Stimulated activated CD4-positive, alpha-beta T cell treated with anti-CD3 and anti-CD28 coated beads, Interleukin-15, amount 100 ng/mL, for 48 hours (primary cell): ENCODE data around the gene VAV3.

Source experiments
- DNase-seq, 2 donors: peaks; one replicate each; pipeline ENCODE4 v3.0.0-alpha.2; 2020; ENCODE audit warnings: low read depth in 2 of 2

Gene VAV3

DNA sequence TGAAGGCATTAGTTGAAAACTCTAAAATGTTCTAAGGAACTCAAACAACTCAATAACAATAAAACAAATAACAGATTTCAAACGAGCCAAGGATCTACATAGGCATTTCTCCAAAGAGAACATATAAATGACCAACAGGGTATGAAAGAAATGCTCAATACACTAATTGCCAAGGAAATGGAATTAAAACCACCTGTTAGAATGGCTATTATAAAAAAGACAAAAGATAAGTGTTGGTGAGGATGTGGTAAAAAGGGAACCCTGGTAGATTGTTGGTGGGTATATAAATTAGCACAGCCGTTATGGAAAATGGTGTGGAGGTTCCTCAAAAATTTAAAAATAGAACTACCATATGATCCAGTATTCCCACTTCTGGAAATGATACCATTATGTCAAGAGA lies 9.1 kb upstream of the VAV3 start:
- DNase-seq, result no peak

DNA sequence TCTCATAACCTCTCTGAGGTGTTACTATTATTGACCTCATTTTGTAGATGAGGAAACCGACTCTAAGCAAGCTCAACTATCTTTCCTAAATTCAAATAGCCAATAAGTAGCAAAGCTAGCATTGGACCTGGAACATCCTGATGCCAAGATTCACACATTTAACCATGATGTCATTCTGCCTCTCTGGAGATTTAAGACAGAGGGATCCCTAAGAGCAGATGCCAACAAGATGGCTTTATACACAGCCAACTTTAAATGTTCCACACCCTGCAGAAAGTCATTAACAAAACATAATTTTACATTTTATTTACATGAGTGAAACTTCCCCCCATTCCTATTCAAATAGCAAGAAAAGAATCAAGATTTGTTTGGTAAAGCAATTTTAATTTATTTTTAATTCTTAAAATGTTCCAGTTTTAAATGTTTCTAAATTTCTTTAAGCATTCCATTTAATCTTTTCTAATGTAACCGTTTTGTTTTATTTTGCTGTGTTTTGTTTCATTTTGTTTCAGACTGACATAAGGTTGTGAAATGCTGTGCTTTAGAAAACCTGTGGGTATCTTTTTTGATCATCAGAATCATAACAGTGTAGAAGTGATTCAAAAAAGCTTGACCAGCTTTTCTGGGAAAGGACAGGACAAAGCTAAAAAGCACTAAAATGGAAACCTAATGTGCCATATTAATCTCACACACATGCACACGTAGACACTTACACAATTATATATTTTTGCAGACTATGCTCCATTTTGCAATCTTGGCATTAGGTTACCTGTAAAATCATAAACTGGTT lies 7.6 kb upstream of the VAV3 start:
- DNase-seq, result no peak

DNA sequence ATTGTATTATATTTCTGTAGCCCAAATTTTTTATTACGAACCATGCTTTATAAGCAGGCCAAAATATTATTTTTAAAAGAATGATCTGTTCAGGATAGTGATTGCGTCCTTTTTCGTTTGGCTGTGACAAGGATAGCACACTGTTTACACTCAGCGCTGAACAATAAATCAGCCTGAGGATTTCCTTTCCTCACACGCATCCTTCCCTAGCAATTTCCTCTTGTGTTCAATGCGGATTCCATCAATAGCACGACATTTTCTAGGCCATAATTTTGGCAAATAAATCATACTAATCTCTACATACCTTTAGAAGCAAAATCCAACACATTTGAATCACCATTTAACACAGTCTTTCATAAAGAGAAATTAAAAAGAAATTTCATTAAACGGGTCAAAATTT lies 1.6 kb upstream of the VAV3 start:
- DNase-seq, result no peak

DNA sequence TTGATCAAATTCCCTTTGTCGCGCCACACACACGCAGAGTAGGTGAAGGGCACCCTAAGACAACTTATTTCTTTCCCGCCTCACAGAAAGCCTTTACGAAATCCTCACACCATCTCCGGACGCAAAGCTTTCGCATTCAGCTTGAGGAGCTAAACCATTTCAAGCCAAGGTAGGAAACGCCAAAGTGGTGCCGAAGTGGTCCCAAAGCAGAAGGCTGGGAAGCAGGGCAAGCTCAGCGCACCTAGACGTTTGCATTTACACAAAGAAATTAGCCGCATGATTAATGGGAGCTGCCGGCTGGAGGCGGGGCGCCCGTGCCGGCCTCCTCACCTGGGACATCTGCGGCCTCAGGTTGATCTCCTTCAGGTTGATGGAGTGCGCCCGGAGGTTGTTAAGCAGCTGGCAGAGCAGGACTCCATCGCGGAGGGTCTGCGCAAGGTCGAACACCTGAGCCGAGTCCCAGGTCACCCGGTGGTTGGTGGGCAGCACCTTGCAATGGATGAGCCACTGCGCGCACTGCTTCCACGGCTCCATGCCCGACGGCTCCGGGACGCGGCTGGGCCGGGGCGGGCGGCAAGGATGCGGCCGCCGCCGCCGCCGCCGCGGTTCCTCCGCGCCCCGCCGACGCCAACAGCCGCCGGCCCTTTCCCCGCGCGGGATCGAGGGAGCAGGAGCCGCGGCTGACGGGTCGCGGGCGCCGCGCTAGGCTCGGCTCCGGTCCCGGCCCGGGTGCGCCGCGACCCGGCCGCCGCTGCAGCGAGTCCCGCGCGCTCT lies 457 bp downstream of the VAV3 start:
- peak; percentile 5 to 14 for DNase-seq

DNA sequence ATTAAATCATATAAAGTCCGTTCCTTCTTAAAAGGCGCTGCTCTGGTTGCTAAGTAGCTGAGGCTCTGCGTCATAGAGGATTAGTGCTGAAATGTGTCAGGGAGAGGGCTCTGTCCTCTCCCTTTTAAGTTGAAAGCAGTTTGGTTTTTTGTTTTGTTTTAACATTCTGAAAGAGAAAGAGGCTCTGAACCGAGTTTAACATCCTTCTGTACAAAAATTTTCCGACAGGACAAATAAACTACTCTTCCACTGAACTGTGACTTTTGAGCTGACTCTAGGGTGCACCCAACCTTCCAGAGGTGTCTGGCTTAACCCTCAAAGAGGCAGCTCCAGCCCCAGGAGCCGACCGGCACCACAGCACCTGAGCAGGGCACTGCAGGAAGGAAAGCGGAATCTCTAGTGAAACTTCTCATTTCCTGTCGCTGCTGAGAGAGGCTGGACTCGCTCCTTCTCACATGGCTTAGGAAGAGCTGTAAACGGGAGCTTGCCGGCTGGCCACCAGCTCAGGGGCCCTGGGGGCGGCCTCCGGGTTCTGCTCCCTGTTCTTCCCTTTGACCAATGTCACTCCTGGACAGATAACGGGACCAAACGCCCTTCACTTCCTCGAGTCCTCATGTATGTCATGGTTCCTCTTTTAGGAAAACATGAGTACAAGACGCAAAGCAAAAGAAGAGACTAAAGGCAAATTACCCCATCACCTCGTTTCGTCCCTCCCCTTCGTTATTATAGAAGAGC lies 1.2 kb downstream of the VAV3 start:
- DNase-seq, result peak; percentile 16 to 31

DNA sequence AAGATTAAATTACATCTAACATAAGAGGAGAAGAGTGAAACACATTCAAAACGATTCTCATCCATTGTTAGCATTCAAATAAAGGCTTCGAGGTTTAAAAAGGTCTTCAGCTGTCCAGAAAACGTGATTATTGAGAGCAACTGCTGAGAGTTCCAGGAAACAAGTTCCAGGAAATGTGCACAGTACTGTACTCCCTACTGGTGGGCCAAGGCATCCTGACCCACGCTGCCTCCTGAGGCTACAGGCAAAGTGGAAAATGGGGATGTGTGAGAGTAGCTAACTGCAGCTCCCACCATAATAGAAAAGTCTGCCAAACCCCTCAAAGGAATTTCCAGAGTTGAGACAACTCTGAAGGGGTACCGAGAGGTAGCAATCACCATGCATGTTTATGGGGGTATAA lies 2.0 kb downstream of the VAV3 start:
- no peak for DNase-seq

DNA sequence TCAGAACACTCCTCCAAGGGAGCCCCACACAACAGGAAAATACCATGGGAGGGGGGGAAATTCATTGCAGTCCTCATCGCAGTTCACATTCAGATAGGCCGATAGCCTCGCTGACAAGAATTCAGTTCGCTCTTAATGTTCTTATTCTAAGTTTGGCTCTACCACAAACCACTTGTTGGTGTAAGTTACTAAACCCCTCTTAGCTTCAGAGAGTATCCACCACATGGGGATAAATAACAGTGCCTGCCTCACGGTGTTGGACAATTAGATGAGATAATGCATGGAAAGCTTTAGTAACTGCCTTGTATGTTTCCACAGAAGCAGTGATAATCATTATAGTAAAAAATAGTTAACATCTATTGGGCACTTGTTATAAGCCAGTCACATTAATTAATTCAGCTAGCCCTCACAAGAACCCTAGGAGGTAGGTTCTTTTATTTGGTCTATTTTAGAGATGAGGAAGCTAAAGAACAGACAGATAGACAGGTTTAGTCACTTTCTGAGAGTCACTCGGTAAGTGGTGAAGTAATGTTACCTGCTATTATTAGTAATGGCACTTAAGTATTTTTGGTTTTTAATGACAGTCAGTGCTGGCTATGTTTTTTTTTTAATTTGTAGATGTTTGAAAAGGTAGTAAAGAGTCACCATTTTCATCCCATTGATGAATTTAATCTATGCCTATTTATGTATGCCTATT lies 10.1 kb downstream of the VAV3 start:
- no peak for DNase-seq

DNA sequence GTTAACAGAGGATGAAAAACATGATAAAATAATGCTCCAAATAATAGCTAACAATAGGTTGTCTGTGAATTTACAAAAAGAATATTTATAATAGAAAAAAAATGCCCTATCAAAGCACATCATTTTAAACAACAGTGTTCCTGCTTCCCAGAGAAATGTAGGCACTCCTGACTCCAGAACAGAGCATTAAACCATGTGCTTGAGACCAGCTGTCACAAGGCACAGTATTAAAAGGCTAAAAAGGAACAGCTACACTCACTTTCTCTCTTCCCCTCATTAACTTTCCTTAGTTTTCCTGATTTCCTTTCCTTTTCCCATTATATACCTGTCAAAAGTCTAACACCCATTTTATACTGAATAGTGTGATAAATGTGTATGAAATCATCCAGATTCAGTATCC lies 10.9 kb downstream of the VAV3 start:
- DNase-seq, result no peak

DNA sequence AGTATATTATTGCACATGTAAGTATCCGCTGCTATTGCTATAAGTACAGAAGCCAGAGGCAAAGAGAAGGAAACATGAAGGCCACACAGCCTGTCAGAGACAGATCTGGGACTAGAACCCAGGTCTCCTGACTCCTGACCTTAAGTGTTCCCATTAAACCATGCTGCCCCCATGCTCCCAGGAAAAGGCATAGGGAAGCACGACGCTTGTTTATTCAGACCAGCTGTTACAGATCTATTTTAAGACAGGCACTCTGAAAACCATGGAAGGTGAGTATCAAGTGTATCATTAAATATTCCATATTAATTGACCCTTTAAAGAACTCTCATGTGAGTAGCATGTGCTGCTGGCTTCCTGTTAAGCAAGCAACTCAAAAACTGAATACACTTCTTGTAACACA lies 11.4 kb downstream of the VAV3 start:
- DNase-seq, result no peak

DNA sequence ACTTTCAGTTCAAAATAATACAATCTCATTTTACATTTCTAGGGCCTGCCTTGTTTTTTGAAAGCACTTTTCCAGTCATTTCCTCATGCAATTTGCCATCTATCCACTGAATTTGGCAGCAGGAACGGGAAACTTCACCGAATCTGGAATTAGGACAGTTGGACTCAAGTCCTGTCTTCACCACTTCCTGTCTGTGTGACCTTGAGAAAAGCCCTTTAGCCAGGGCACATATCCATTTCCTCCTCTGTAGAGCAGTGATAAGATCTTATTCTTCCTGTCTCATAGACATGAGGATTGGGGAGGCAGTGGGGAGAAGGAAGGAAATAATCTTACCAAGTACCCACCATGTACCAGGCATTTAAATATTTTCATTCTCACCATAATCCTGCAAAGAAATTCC lies 12.0 kb downstream of the VAV3 start:
- DNase-seq, result no peak

DNA sequence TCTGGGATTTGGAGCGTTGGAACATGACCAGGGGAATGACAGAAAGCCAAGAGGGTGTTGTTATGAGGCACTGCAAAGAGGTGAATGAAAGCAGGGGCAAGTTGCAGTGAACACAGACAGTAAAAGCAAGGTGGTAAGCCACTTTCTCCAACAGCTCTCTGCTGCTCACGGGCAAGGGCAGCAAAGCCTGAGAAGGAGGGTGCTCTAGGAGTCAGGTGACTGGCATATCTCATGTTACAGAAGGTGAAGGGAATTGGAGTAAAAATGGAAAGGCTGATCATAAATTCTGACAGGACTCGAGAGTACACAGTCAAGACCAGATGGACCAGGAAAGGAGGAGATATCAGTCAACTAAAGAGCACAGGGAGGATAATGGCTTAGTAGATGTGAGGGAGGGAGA lies 14.5 kb downstream of the VAV3 start:
- DNase-seq, result no peak

DNA sequence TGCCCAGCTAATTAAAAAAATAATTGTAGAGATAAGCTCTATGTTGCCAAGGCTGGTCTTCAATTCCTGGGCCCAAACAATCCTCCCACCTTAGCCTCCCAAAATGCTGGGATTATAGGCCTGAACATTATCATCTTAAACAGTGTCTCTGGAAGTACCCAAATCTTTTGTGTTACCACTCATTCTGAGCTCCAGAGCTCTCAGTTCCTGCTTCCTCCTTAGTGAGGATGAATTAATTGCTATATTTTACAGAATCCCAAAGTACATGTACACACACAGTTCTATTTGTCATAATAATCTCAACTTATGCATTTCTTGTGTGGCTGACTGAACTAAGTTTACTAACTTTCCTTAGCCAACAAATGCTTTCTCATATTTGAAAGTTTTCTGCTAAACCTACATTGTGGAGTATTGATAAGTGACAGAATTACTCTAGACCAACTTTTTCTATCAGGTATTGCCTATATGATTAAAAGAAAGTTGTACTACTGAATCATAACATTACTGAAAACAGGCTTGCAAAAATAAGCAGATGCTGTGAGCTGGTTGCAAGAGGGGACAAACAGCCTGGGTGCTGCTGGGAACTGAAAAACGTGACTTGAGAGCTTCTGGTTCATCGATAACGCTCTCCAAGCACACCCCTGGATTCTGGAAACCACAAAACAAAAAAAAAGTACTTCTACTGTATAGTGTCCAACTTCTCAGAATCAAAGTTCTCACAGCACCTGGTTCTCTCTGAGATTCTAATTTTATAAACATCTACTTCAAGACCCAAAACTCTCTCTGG lies 15.3 kb downstream of the VAV3 start:
- DNase-seq, result no peak

DNA sequence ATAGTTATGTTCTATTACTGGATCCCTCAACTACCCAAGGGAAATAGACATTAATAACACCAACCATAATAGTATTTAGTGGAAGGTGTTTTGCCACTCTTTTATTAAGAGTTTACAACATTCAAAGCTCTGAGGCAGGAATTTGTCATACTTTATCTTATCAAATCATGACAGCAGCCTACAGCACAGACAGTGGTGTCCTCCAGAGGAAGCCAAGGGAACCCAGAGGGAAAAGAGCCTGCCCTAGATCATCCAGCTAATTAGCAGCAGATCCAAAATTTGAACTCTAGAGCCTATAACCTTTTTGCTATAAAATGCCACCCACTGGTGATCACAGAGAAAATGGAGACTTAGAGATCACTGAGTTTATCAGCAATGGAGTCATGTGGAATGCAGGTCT lies 18.2 kb downstream of the VAV3 start:
- DNase-seq, result no peak

DNA sequence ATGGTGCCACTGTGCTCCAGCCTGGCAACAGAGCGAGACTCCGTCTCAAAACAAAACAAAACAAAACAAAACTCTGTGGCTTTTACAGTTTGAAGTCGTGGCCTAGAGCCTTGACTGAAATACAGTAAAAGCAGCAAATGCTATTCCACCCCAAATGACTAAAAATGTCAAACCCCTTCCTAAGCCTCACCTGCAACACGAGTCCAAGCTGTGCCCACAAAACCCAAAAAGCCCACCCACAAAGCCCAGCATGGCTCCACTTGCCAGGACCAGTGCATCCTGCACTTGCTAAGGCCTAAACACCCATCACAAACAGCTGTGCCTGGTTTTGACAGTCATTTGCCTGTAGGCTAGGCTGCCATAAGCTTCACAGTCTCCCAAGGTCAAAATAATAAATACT lies 21.3 kb downstream of the VAV3 start:
- no peak for DNase-seq

DNA sequence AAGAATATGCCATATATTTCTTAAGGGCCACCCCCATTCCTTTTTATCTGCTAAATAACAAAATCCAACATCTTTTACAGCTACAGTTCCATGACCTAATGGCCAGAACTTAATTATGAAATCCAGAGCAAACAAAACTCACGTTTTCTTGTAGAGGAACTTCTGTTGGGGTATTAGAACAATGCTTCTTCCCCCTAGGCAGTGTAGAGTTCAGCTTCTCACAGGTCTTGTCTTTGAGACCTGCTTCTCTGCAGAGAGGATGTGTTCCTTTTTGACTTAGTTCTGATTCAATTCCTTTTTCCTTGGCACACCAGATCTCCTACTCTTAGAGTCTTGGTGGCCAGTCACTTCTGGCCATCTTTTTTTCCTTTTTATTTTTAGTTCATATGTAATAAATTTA lies 22.2 kb downstream of the VAV3 start:
- DNase-seq, result no peak

DNA sequence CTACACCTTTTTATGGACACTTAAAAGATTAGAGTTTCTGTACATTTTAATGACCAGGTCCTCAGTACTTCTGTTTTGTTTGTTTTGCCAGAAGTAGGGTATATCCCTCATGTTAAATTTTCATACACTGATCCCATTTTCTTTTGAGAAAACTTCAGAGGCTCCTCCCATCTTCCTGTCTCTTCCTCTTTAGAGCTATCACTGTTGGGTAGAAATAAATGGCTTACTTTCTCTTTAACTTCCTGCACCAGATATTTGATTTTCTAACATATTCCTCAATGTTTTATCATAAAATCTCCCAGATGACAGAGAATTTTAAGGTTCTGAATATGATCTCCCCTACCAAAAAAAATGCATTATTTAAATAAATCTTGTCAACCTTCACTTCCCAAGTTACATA lies 23.4 kb downstream of the VAV3 start:
- DNase-seq, result no peak

DNA sequence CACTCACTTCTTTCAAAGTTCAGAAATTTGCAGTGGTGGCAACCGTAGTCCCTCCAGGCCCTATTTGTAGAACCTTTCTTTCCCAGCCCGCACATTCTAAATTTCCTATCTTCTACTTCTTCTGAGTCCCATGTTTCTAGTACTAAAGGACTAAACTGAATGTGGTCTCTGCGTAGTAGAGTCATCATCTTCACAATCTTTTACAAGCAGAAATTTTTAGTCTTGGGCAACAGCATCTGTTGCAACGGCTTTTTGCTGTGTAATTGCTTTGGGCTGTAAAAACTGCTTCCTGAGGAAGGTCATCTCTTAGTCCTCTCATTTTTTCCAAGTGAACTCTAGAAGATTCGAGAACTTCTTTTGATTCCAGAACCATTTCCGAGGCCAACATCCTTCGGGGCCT lies 23.9 kb downstream of the VAV3 start:
- no peak for DNase-seq

DNA sequence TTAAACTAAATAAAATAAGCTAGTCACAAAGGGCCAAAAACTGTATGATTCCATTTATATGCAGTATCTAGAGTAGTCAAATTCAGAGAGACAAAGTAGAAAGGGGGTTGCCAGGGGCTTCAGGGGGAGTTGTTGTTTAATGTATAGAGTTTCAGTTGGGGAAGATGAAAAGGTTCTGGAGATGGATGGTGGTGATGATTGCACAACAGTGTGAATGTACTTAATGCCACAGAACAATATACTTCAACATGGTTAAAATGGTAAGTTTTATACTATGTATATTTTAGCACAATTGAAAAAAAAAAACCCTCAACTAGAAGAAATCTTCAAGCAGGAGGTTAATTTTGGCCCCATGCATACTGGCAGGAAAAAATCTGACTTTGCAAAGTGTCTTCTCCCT lies 24.3 kb downstream of the VAV3 start:
- DNase-seq, result no peak

DNA sequence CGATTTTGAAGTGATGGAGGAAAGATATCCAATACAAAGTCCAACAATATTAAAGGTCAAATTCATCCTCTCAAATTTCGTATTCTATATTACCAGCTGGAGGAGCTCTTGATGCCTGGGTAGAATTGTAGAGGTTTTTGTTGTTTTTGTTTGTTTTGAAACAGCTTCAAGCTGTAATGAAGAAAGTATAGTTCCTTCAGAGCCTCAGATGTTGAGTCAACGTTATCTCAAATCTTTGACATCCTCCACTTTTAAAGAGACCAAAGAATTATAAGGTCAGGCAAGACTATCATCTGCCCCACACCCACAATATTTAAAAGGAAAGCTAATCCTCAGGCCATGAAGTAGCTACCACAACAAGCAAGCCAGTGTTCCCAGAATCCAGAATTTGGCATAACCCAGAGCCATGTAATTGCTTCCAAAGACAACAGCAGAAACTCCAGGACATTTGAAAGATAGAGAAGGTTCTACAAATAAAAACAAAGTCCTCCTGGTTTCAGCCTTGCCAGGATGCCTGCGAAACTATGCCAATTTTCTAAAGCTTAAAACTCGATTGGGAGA lies 24.9 kb downstream of the VAV3 start:
- DNase-seq, result no peak

DNA sequence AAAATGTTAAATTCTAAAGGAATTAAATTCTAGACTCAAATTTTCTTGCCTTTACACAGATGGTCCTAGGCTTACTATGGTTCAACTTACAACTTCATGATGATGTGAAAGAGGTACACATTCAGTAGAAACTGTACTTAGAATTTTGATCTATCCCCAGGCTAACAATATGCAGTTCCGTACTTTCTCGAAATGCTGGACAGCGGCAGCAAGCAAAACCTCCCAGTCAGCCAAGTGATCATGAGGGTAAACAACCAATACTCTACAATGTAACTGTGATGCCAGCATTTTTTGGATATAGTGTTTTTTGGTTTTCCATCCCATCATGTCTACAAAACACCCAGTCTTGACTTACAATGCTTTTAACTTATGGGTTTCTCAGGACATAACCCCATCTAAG lies 25.7 kb downstream of the VAV3 start:
- DNase-seq, result no peak
